PC-9 (cell line): ENCODE measurements around the gene FOXP1.

ENCODE experiments used
- CTCF ChIP-seq: fragments of 200-600 bp; sonication (generic); conservative IDR thresholded peaks from 2 replicates; pipeline ENCODE4 v1.6.1; 2017; ENCODE audit warnings: mixed run types, antibody characterized with exemption, mild to moderate bottlenecking, moderate library complexity
- EZH2 ChIP-seq: fragments of 200-600 bp; sonication (generic); IDR thresholded peaks from 2 replicates; pipeline ENCODE4 v1.8.0; 2017; ENCODE audit warnings: antibody characterized with exemption, low read depth

GRCh38 chr3:71189480-71189879 is 394.0 kb downstream of the FOXP1 start:
- TF ChIP-seq CTCF: no peak
- TF ChIP-seq EZH2: no peak
